K562 treated with DMSO at 1 percent for 4 hours (cell line): Measurements from ENCODE around the gene CARD11. TPM values are rescaled to one million over a fixed set of nuclear protein-coding genes. Genes with fewer than 3 reads are reported as not detected.

ENCODE experiments used
- total RNA-seq: library from RNA; unstranded; fragments of 300-600 nt; gene quantifications from 2 replicates; pipeline ENCODE4 v1.2.3, GENCODE V29; 2022; ENCODE audit not compliant: insufficient read depth

Gene CARD11
- 41.9 and 53.9 TPM in 2 replicates for total RNA-seq

GRCh38 chr7:3043544-3044371, at the start of gene CARD11:
Gene CARD11, minus strand, starts transcription at chr7:3043867. Its CDS starts 85,361 bp downstream, at chr7:2958506.

Other genes starting within 250 kb of the CARD11 start
- gene GNA12, start 199.6 kb downstream of the CARD11 start, total RNA-seq, result 29.8 and 33.3 TPM in 2 replicates